ENCODE measurements around the gene PI4KA.
"Not testable (repeated sequence)": the region's sequence is repeated elsewhere in the genome, so short reads cannot be mapped to it uniquely, and the experiment has no call there.

PI4KA gene

DNA sequence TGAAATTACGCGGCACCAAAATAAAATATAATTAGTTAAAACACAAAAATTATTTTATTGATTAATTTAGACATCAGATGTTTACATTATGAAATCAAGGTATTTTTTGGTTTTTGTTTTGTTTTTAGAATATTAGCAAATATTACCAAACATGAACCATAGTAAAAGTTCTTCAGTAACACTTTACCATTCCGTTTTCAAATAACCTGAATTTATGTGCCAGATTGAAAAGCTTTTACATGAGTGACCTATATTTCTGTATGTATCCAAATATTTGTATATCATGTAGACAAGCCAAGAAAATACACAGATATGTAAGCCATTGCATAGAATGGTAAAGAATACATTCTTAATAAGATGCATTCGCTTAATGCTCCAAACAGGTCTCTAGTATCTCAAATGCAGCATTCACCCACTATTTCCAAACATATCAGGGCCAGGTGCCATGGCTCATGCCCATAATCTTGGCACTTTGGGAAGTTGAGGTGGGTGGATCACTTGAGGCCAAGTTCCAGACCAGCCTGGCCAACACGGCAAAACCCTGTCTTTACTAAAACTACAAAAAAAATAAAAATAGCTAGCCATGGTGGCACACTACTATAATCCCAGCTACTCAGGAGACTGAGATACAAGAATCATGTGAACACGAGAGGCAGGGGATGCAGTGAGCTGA is 187.1 kb downstream of the PI4KA start:
- DNase-seq (ENCODE audit: low read depth, low spot score): no peak
- H3K4me3 ChIP-seq (ENCODE audit: low read depth, low read length): no peak overlapping the region
- POLR2A ChIA-PET: no interaction called here

DNA sequence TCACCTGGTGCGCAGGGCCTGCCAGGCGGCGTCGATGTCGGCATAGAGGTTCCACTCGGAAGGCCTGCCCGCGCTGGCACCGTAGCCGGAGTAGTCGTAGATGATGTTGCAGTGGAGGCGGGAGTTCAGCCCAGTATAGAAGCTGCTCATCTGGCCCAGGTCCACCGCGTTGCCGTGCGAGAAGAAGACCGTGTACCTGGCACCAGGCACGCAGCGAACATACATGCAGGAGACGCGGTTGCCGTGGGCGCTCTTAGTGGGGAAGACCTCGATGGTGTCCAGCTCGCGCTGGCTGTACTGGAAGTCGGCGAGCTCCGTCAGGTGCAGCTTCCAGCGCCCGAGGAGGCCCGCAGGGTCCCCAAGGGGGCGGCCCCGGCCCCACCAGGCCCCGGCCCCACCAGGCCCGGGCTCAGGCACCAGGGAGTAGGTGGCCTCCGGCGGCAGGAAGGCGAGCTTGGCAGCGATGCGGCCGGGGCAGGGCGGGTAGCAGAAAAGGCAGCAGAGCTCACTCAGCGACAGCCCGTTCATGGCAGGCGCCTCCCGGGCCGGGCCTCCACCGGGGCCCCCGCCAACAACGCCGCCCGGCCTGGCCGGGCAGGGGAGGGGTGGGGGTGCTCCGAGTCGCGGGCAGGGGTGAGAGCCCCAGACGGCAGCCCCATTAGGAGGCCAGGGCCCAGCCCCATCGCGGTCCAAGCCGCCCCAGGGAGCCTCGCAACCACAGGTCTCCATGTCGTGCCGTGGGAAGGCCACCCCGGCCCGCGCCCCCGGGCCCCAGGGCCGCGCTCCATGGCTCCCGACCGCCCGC is 188.0 kb downstream of the PI4KA start:
- POLR2A ChIA-PET; DNase-seq (ENCODE audit: low read depth, low spot score); CTCF ChIA-PET: not testable (repeated sequence)

More for the DNA sequence above, 187.1 kb downstream of the PI4KA start:
- TF ChIP-seq, protein P1, sequence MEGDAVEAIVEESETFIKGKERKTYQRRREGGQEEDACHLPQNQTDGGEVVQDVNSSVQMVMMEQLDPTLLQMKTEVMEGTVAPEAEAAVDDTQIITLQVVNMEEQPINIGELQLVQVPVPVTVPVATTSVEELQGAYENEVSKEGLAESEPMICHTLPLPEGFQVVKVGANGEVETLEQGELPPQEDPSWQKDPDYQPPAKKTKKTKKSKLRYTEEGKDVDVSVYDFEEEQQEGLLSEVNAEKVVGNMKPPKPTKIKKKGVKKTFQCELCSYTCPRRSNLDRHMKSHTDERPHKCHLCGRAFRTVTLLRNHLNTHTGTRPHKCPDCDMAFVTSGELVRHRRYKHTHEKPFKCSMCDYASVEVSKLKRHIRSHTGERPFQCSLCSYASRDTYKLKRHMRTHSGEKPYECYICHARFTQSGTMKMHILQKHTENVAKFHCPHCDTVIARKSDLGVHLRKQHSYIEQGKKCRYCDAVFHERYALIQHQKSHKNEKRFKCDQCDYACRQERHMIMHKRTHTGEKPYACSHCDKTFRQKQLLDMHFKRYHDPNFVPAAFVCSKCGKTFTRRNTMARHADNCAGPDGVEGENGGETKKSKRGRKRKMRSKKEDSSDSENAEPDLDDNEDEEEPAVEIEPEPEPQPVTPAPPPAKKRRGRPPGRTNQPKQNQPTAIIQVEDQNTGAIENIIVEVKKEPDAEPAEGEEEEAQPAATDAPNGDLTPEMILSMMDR (IDR thresholded peaks at IDR 0.05; ENCODE audit: insufficient read depth, low read length, missing control alignments): no peak
- CTCF ChIA-PET: interaction anchor here (1.2 kb wide), 1 partner anchor 66 kb away, joined by 3 read pairs; no protein-coding TSS in a partner anchor

DNA sequence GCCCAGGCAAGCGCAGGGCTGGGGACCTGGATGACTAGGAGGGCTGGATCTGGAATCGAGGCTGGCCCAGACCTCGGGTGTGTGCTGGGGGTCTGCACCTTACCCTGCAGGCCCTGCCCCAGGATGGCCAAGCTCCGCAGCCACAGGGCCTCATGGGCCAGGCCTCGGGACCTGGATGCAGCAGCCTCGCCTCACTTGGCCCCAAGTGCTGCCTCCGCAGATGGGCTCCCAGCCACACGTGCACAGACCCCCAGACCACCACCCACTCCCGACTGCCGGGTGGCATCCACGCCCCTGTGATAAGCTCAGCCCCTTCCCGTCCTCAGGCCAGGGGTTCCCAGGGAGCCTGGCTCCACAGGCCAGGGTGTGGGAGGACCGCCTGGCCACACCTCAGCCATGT is 188.7 kb downstream of the PI4KA start:
- POLR2A ChIA-PET; CTCF ChIA-PET; DNase-seq (ENCODE audit: low read depth, low spot score); H3K4me3 ChIP-seq (ENCODE audit: low read depth, low read length): not testable (repeated sequence)

More for the DNA sequence above, 188.0 kb downstream of the PI4KA start:
- H3K4me3 ChIP-seq (ENCODE audit: low read depth, low read length): not testable (repeated sequence)

DNA sequence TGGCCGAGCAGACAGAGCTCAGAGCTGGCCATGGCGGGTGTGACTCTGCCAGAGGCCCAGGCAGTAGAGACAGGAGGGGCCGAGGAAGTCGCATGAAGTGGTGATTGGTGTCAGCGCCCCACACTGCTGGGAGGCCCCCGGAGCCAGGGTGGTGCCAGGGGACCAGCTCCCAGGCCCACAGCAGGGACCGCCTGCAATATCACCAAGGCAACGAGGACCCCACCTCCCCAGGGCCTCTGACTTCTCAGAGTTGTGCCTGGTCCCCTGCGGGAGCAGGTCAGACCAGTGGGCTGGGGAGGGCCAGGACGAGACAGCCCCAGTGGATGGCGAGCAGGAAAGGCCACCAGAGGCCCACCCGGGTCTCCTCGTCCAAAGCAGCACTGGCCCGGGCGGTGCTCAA is 189.1 kb downstream of the PI4KA start:
- H3K4me3 ChIP-seq (ENCODE audit: low read depth, low read length); POLR2A ChIA-PET; CTCF ChIA-PET; DNase-seq (ENCODE audit: low read depth, low spot score): not testable (repeated sequence)

DNA sequence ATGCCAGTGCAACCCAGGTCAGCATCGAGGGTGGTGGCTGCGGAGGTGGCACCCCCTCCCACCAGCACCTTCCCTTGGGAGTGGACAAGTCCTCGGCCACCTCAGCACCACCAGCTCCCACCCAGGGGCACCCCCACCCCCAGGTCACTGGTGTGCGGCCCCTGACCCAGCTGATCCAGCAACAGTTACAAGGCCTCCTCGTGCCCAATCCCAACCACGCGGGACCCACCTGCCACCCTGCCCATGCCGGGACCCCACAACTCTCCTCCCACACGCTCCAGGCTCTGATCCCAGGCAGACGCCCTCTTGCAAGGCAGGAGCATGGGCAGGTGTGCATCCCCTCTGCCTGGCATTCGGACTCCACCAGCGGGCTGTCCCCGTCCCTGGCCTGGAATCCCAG is 189.8 kb downstream of the PI4KA start:
- POLR2A ChIA-PET; H3K4me3 ChIP-seq (ENCODE audit: low read depth, low read length); CTCF ChIA-PET; DNase-seq (ENCODE audit: low read depth, low spot score): not testable (repeated sequence)

DNA sequence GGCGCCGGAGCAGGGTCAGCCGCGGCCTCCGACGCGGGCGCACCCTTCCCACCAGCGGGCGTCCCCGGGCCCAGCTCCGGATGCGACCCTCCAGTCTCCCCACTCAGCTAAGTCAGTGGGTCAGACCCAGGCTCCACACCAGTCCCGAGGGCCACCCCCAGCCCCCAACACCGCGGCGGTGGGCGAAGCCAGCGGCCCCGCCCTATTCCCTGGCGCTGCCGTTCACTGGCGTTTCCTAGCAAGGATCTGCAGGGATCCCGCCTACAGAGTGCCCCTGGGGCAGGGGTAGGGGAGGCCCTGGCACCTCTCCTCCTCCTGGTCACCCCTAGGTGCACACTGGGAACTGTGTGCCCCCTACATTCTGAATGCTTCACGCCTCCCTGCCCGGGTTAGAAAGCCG is 190.4 kb downstream of the PI4KA start:
- DNase-seq (ENCODE audit: low read depth, low spot score); CTCF ChIA-PET; POLR2A ChIA-PET; H3K4me3 ChIP-seq (ENCODE audit: low read depth, low read length): not testable (repeated sequence)

DNA sequence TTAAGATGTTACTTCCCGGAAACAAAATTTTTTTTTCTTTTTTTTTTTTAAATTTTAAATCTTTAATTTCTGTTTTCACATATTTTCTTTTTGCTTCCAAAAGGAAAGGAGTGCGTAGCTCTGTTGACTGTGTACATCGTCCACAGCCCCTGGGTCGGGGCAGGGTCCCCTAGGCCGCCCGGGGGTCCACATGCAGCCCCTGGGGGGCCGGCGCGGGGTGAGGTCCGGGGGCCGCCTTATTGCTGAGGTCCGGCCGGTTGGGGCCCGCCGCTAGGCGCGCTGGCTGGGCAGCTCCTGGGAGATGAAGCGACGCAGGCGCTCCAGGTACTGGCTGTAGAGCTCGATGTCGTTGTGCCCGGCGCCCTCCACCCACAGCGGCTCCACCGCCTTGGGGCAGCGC is 191.1 kb downstream of the PI4KA start:
- POLR2A ChIA-PET; CTCF ChIA-PET; H3K4me3 ChIP-seq (ENCODE audit: low read depth, low read length); DNase-seq (ENCODE audit: low read depth, low spot score): not testable (repeated sequence)

DNA sequence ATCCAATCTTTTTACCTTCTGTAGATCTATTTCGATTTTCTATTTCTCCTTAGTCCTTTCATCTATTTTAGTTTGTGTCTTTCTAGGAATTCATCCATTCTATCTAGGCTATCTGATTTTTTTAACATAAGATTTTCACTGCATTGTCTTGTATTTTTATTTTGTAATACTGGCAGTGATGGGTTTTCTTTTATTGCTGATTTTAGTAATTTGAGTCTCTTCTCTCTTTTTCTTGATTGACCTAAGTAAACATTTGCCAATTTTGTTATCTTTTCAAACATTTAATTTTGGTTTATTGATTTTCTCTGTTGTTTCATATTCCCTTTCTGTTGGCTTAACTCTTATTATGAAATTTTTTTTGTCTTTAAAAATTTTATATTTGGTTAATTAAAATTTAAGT is 192.1 kb downstream of the PI4KA start:
- ChIA-PET POLR2A (no interaction called here), CTCF (no interaction called here)
- H3K4me3 ChIP-seq (ENCODE audit: low read depth, low read length): no peak overlapping the region

DNA sequence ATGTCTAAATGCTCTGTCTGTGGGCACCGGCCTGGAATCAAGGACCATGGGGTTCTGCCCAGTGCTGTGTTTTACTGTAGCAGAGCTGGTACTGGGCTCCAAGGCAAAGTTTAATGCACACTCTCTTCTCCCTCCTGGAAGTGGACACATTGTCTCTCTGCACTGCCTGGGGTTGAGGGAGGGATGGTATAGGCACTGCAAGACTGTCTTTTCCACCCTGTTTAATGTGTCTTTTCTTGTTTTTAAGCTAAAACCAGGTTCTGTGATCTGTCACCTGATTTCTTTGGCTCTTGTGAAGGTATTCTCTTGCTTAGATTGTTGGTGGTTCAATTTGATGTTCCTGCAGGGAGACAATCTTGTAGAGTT is 194.0 kb downstream of the PI4KA start:
- H3K4me3 ChIP-seq (ENCODE audit: low read depth, low read length): no peak overlapping the region
- TF ChIP-seq, protein P1 (IDR thresholded peaks at IDR 0.05; ENCODE audit: insufficient read depth, low read length, missing control alignments): no peak
- DNase-seq (ENCODE audit: low read depth, low spot score): no peak
- ChIA-PET CTCF (interaction anchor here (0.9 kb wide), 1 partner anchor 118 kb away, joined by 3 read pairs; no protein-coding TSS in a partner anchor), POLR2A (no interaction called here)

More for the DNA sequence above, 192.1 kb downstream of the PI4KA start:
- DNase-seq (ENCODE audit: low read depth, low spot score): no peak
- TF ChIP-seq, protein P1 (IDR thresholded peaks at IDR 0.05; ENCODE audit: insufficient read depth, low read length, missing control alignments): no peak
